ENCODE data around the gene TRIO.

TRIO gene

GRCh38 chr5:14351845-14352712 lies 208.9 kb downstream of the TRIO start:
- no peaks in the 10 kb centered on the region for H3K36me3 ChIP-seq (replicated peaks; ENCODE audit: insufficient read depth, low read length)
- peak; percentile 65 for DNase-seq
- H3K27ac ChIP-seq (ENCODE audit: low read length) = no peak overlapping the region
- peak; percentile 95 for TF ChIP-seq CTCF (IDR thresholded peaks at IDR 0.05; ENCODE audit: low read length)
- no peak for TF ChIP-seq EZH2 (optimal IDR thresholded peaks at IDR 0.05; ENCODE audit: low read depth, low read length)
- TF ChIP-seq EZH2phosphoT487 (IDR thresholded peaks at IDR 0.05; ENCODE audit: low read length) = no peak
- no peaks in the 10 kb centered on the region for H3K79me2 ChIP-seq (ENCODE audit: low read length)
- no peaks in the 10 kb centered on the region for H3K9me2 ChIP-seq (replicated peaks; ENCODE audit: insufficient read depth, low read length)
- H3F3A ChIP-seq (ENCODE audit: insufficient read depth, low read length) = no peaks in the 10 kb centered on the region
- no peak overlapping the region for H3K4me3 ChIP-seq (ENCODE audit: low read length)
- H2AFZ ChIP-seq (ENCODE audit: low read length) = no peak overlapping the region
- peaks cover 8% of the 10 kb centered on the region for H3K4me1 ChIP-seq (ENCODE audit: low read length)
- H3K27me3 ChIP-seq (replicated peaks; ENCODE audit: insufficient read depth, low read length) = no peaks in the 10 kb centered on the region
- H3K4me2 ChIP-seq (ENCODE audit: low read depth, low read length) = no peak overlapping the region
- H3K9ac ChIP-seq (ENCODE audit: low read length) = no peak overlapping the region
- no peaks in the 10 kb centered on the region for H4K20me1 ChIP-seq (ENCODE audit: insufficient read depth, low read length)
- no peaks in the 10 kb centered on the region for H3K9me3 ChIP-seq (replicated peaks; ENCODE audit: insufficient read depth, low read length)

GRCh38 chr5:14353726-14354474 lies 210.8 kb downstream of the TRIO start:
- H2AFZ ChIP-seq (ENCODE audit: low read length) = no peak overlapping the region
- H3K4me3 ChIP-seq (ENCODE audit: low read length) = no peak overlapping the region
- no peaks in the 10 kb centered on the region for H3K9me3 ChIP-seq (replicated peaks; ENCODE audit: insufficient read depth, low read length)
- no peaks in the 10 kb centered on the region for H3F3A ChIP-seq (ENCODE audit: insufficient read depth, low read length)
- H3K27ac ChIP-seq (ENCODE audit: low read length) = no peak overlapping the region
- no peaks in the 10 kb centered on the region for H3K36me3 ChIP-seq (replicated peaks; ENCODE audit: insufficient read depth, low read length)
- no peak for TF ChIP-seq CTCF (IDR thresholded peaks at IDR 0.05; ENCODE audit: low read length)
- no peak for TF ChIP-seq EZH2 (optimal IDR thresholded peaks at IDR 0.05; ENCODE audit: low read depth, low read length)
- no peak for TF ChIP-seq EZH2phosphoT487 (IDR thresholded peaks at IDR 0.05; ENCODE audit: low read length)
- no peaks in the 10 kb centered on the region for H3K27me3 ChIP-seq (replicated peaks; ENCODE audit: insufficient read depth, low read length)
- no peak for DNase-seq
- H3K9me2 ChIP-seq (replicated peaks; ENCODE audit: insufficient read depth, low read length) = no peaks in the 10 kb centered on the region
- no peaks in the 10 kb centered on the region for H4K20me1 ChIP-seq (ENCODE audit: insufficient read depth, low read length)
- H3K4me2 ChIP-seq (ENCODE audit: low read depth, low read length) = no peak overlapping the region
- H3K4me1 ChIP-seq (ENCODE audit: low read length) = peaks cover 8% of the 10 kb centered on the region
- H3K9ac ChIP-seq (ENCODE audit: low read length) = no peak overlapping the region
- no peaks in the 10 kb centered on the region for H3K79me2 ChIP-seq (ENCODE audit: low read length)

- no peak overlapping the region for H2AFZ ChIP-seq (ENCODE audit: low read length)
- H3K27me3 ChIP-seq (replicated peaks; ENCODE audit: insufficient read depth, low read length) = no peaks in the 10 kb centered on the region
- H3F3A ChIP-seq (ENCODE audit: insufficient read depth, low read length) = no peaks in the 10 kb centered on the region
- no peaks in the 10 kb centered on the region for H3K9me3 ChIP-seq (replicated peaks; ENCODE audit: insufficient read depth, low read length)
- no peak overlapping the region for H3K4me3 ChIP-seq (ENCODE audit: low read length)
- TF ChIP-seq EZH2 (optimal IDR thresholded peaks at IDR 0.05; ENCODE audit: low read depth, low read length) (no peak), CTCF (IDR thresholded peaks at IDR 0.05; ENCODE audit: low read length) (no peak), EZH2phosphoT487 (IDR thresholded peaks at IDR 0.05; ENCODE audit: low read length) (no peak)
- no peaks in the 10 kb centered on the region for H4K20me1 ChIP-seq (ENCODE audit: insufficient read depth, low read length)
- H3K9me2 ChIP-seq (replicated peaks; ENCODE audit: insufficient read depth, low read length) = no peaks in the 10 kb centered on the region
- H3K36me3 ChIP-seq (replicated peaks; ENCODE audit: insufficient read depth, low read length) = no peaks in the 10 kb centered on the region
- no peak for DNase-seq
- H3K4me1 ChIP-seq (ENCODE audit: low read length) = peaks cover 8% of the 10 kb centered on the region
- no peak overlapping the region for H3K4me2 ChIP-seq (ENCODE audit: low read depth, low read length)
- no peaks in the 10 kb centered on the region for H3K79me2 ChIP-seq (ENCODE audit: low read length)
- no peak overlapping the region for H3K9ac ChIP-seq (ENCODE audit: low read length)
- H3K27ac ChIP-seq (ENCODE audit: low read length) = no peak overlapping the region
Observed at GRCh38 chr5:14355391-14355790, 212.2 kb downstream of the TRIO start.
